ENCODE data around the gene LBX2. TPM values are rescaled to one million over a fixed set of nuclear protein-coding genes. Genes with fewer than 3 reads are reported as not detected.

The LBX2 gene
- total RNA-seq, 5 donors from 2014 or later (not counting 1 experiment from before 2014, with no cell fraction given): 0.32 to 0.73 (median 0.66) TPM; not detected in 1

DNA sequence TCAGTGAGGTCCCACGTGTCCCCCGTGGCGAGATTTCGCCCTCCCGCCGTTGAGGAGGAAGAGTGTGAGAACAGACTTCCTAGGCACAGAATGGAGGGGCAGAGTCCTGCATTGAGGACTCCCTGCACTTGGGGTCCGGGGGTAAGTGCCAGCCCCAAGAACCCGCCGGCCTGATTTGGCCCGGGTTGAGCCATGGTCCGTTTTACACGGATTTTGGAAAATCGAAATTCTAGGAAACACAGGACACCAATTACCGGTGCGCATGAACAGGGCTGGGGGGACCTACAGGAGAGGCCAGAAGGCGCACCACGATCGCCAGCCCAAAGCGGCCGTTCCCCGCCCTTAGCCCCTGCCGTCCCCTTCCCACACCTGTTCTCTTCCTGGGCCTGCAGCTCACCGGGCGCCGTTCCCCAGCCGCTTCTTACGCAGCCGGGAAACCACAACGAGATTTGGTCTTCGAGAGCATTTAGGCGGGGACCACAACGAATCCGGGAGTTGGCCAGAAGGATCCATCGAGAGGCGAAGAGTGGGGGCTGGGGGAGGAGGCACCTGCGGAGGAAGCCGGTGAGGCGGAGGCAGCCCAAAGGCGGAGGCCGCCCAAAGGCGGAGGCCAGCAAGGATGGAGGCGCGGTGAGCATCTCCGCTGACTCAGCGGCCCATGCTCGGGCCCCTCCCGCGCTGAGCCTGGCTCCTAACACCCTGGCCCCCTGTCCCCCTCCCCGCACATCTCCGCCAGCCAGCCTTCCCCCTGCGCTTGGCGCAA lies 14.4 kb upstream of the LBX2 start:
- Mint-ChIP-seq H3K36me3 (no peaks in the 10 kb centered on the region), H3K27me3 (peaks cover 42 to 58% of the 10 kb centered on the region in 2 donors), H3K4me3 (peak overlapping the region; percentile 39 to 55 (median 39)), H3K27ac (no peak overlapping the region), H3K9me3 (no peaks in the 10 kb centered on the region), H3K4me1 (peaks cover 15 to 30% (median 21%) of the 10 kb centered on the region in 3 donors)
- peak overlapping the region in 1 of 2 donors; percentile 18 for H3K4me3 ChIP-seq (ENCODE audit: control insufficient read depth in 1 of 2, extremely low read depth in 1 of 2, low read length in 1 of 2)
- ATAC-seq (replicated peaks in 1 of 4) (peak in 2 of 4 experiments; percentile 20 to 24), DNase-seq (peak in 4 of 35 experiments; percentile 14 to 38 (median 22))
- ChIA-PET POLR2A (no interaction called here), CTCF (no interaction called here)
- H3K4me1 ChIP-seq (ENCODE audit: control insufficient read depth in 1 of 2, extremely low read depth in 1 of 2, insufficient read depth in 2 of 2, low read length in 2 of 2): peaks cover 7 to 36% of the 10 kb centered on the region in 2 experiments
- no peaks in the 10 kb centered on the region for H3K9me3 ChIP-seq
- WGBS (ENCODE audit: insufficient coverage): 8% methylated on average over 47 of the region's 52 CpGs
- H3K27me3 ChIP-seq (replicated peaks in 1 of 2; ENCODE audit: control insufficient read depth in 2 of 2, extremely low read depth in 1 of 2, insufficient read depth in 2 of 2, low read length in 1 of 2): peaks cover 12 to 78% of the 10 kb centered on the region in 2 experiments
- no peak overlapping the region for H3K27ac ChIP-seq (ENCODE audit: low read length)
- no peaks in the 10 kb centered on the region for H3K36me3 ChIP-seq (ENCODE audit: control insufficient read depth in 2 of 2, extremely low read depth in 1 of 2, insufficient read depth in 1 of 2, low read length in 1 of 2)

DNA sequence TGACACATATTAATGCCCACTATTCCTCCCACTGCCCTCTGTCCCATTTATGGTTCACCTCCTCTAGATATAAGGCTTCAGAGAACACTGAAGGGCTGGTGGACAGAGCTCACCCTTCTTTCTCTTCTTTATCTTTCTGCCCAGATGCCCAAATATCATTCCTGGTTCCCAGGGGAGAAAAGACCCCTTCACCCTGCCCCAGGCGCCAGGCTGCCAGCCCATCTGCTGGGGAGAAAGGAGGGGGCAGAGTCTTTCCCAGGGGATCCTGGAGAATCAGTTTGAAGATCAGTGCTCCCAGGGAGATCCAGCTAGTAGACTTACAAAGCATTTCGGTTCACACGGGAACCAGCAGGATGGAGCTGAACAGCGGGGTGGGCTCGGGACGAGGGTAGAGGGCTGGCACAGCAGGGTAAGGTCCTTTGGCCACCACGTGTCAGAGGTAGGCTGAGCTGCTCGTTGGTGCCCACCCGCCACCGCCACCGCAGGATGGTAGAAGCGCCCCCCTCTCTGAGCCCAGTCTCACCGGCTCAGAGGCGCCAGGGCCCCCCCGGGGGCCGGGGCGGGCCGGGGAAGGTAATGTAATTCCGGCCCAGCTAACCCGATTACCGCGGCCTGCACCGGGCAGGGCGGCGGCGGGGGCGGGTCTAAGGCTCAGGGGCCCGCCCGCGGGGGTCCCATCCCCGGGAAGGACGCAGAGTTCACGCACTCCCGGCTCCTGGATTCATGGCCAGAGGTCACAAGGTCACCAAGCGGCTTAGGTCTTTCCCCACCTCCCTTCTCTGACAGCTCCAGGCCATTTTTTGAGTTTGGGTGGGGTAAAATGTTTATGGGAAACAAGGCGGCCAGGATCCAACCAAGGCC lies 13.6 kb upstream of the LBX2 start:
- ChIA-PET CTCF (no interaction called here), POLR2A (no interaction called here)
- Histone ChIP-seq H3K36me3 (ENCODE audit: control insufficient read depth in 2 of 2, extremely low read depth in 1 of 2, insufficient read depth in 1 of 2, low read length in 1 of 2) (no peaks in the 10 kb centered on the region), H3K4me1 (ENCODE audit: control insufficient read depth in 1 of 2, extremely low read depth in 1 of 2, insufficient read depth in 2 of 2, low read length in 2 of 2) (peaks cover 10 to 42% of the 10 kb centered on the region in 2 experiments), H3K27me3 (replicated peaks in 1 of 2; ENCODE audit: control insufficient read depth in 2 of 2, extremely low read depth in 1 of 2, insufficient read depth in 2 of 2, low read length in 1 of 2) (peaks cover 12 to 72% of the 10 kb centered on the region in 2 experiments), H3K9me3 (no peaks in the 10 kb centered on the region), H3K4me3 (ENCODE audit: control insufficient read depth in 1 of 2, extremely low read depth in 1 of 2, low read length in 1 of 2) (no peak overlapping the region), H3K27ac (ENCODE audit: low read length) (no peak overlapping the region)
- Mint-ChIP-seq H3K36me3 (no peaks in the 10 kb centered on the region), H3K9me3 (no peaks in the 10 kb centered on the region), H3K27me3 (peaks cover 34 to 50% of the 10 kb centered on the region in 2 donors), H3K4me1 (peaks cover 23 to 38% (median 28%) of the 10 kb centered on the region in 3 donors), H3K4me3 (peak overlapping the region in 1 of 3 donors; percentile 55), H3K27ac (peak overlapping the region in 1 of 2 donors; percentile 23)
- DNase-seq (no peak), ATAC-seq (replicated peaks in 1 of 4) (no peak)
- WGBS (ENCODE audit: insufficient coverage): 18% methylated on average over 24 of the region's 36 CpGs

DNA sequence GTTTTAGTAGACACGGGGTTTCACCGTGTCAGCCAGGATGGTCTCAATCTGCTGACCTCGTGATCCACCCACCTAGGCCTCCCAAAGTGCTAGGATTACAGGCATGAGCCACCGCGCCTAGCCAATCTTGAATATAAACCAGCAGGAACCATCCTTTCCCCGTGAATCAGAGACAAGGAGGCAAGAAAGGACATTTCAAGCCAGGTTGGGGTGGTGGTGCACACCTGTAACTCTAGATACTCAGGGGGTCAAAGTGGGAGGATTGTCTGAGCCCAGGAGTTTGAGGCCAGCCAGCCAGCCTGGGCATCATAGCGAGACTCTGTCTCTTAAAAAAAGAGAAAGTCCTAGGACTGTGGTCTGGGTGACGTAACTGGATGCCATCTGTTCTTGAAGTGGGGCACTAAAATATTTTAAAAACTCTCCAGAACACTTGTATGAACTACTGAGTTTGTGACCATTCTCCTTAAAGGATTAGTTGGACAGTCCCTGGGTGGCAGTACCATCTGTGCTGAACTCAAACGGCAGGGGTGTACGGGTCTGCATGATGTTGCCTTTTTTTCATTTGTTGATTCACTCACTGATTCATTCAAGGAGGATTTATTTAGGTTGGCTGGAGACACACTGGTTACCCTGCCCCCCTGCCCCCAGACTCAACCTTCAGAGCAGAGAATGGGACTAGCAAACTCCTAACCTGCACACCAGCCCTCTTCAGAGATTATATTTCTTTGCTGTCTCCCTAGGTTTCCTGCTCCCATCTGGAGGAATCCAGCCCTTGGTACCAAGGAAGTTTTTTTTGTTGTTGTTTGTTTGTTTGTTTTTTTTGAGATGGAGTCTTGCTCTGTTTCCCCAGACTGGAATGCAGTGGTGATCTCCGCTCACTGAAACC lies 11.9 kb upstream of the LBX2 start:
- no peak overlapping the region for H3K4me3 Mint-ChIP-seq

DNA sequence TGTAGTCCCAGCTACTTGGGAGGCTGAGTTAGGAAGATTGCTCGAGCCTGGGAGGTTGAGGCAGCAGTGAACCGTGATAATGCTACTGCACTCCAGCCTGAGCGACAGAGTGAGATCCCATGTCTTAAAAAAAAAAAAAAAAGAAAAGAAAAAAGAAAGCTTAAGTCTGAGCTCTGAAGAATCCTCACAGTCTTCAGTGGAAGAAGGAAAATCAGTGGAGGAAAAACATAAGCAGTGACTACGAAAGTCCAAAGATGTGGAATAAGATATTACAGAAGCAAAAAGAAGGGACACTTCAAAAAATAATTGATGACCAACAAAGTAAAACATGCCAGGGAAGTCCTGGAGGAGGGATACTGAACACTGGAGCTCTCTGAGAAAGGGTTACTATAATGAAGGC lies 10.9 kb upstream of the LBX2 start:
- CTCF ChIA-PET: interaction anchor here in 1 of 2 donors (0.5 kb wide), 1 partner anchor 128 kb away, joined by 3 read pairs; no protein-coding TSS in a partner anchor

More for the DNA sequence above, 11.9 kb upstream of the LBX2 start:
- H3K27me3 Mint-ChIP-seq: peaks cover 23 to 36% of the 10 kb centered on the region in 2 donors
- ChIA-PET POLR2A (no interaction called here), CTCF (no interaction called here)
- Histone ChIP-seq H3K4me1 (ENCODE audit: control insufficient read depth in 1 of 2, extremely low read depth in 1 of 2, insufficient read depth in 2 of 2, low read length in 2 of 2) (peaks cover 14 to 49% of the 10 kb centered on the region in 2 experiments), H3K27ac (ENCODE audit: low read length) (no peak overlapping the region), H3K9me3 (no peaks in the 10 kb centered on the region), H3K36me3 (ENCODE audit: control insufficient read depth in 2 of 2, extremely low read depth in 1 of 2, insufficient read depth in 1 of 2, low read length in 1 of 2) (no peaks in the 10 kb centered on the region), H3K4me3 (ENCODE audit: control insufficient read depth in 1 of 2, extremely low read depth in 1 of 2, low read length in 1 of 2) (no peak overlapping the region), H3K27me3 (replicated peaks in 1 of 2; ENCODE audit: control insufficient read depth in 2 of 2, extremely low read depth in 1 of 2, insufficient read depth in 2 of 2, low read length in 1 of 2) (peaks cover 7 to 63% of the 10 kb centered on the region in 2 experiments)
- peaks cover 8% of the 10 kb centered on the region for H3K36me3 Mint-ChIP-seq
- peak overlapping the region in 1 of 2 donors; percentile 19 for H3K27ac Mint-ChIP-seq
- peaks cover 33 to 45% (median 36%) of the 10 kb centered on the region in 3 donors for H3K4me1 Mint-ChIP-seq
- no peaks in the 10 kb centered on the region for H3K9me3 Mint-ChIP-seq
- WGBS (ENCODE audit: insufficient coverage): 58% methylated on average over 3 of the region's 11 CpGs
- DNase-seq (no peak), ATAC-seq (replicated peaks in 1 of 4) (no peak)

DNA sequence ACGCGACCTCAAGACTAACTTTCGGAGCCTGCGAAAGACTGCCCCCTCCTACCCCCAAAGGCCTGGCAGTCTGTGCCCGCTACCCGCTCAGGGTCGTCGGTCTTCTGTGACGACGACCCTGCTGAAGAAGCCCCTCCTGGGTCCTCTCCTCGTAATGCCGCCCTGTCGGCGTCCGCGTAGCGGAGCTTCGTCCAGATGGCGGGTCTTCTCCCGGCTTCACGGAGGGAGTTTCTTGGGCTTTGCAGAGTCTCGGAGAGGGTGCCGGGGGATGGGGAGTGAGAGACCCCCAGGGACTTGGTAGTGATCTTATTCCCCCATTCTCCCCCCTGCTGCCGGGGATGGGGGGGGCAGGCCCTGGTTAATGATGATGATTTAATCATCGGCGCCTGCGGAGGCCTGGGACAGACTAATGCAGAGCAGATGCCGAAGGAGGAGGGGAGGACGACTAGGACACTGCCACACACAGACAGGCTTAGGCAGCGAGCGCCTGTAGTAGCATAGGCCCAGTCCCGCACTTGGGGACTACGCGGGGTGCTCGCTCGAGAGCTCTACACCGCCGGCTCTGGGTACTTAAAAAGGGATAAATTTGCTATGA lies 8.6 kb upstream of the LBX2 start:
- H3K27me3 Mint-ChIP-seq: peaks cover 31 to 48% of the 10 kb centered on the region in 2 donors
- 39% methylated on average over 16 of the region's 38 CpGs for WGBS (ENCODE audit: insufficient coverage)
- ChIA-PET POLR2A (interaction anchor here (0.5 to 1.6 kb wide), 2 partner anchors 22 to 881 kb away, joined by 3 to 7 read pairs; partner anchors contain the start of gene HTRA2 (in 1 of the 2)), CTCF (interaction anchor here (0.5 to 1.1 kb wide), 2 partner anchors 22 to 101 kb away, joined by 3 read pairs; no protein-coding TSS in a partner anchor)
- H3K4me3 Mint-ChIP-seq: peak overlapping the region; percentile 94 to 100 (median 95)
- peaks cover 9 to 15% of the 10 kb centered on the region in 2 donors for H3K36me3 ChIP-seq (ENCODE audit: control insufficient read depth in 2 of 2, extremely low read depth in 1 of 2, insufficient read depth in 1 of 2, low read length in 1 of 2)
- peak overlapping the region; percentile 100 for H3K27ac Mint-ChIP-seq
- H3K4me3 ChIP-seq (ENCODE audit: control insufficient read depth in 1 of 2, extremely low read depth in 1 of 2, low read length in 1 of 2): peak overlapping the region; percentile 95 to 99
- peaks cover 29% of the 10 kb centered on the region for H3K36me3 Mint-ChIP-seq
- peak in 1 of 4 experiments; percentile 0 for ATAC-seq (replicated peaks in 1 of 4)
- H3K4me1 Mint-ChIP-seq: peaks cover 41 to 53% (median 45%) of the 10 kb centered on the region in 3 donors
- H3K9me3 ChIP-seq: no peaks in the 10 kb centered on the region
- H3K27ac ChIP-seq (ENCODE audit: low read length): peak overlapping the region; percentile 95
- H3K9me3 Mint-ChIP-seq: no peaks in the 10 kb centered on the region
- peaks cover 14 to 60% of the 10 kb centered on the region in 2 experiments for H3K27me3 ChIP-seq (replicated peaks in 1 of 2; ENCODE audit: control insufficient read depth in 2 of 2, extremely low read depth in 1 of 2, insufficient read depth in 2 of 2, low read length in 1 of 2)
- peak in 2 of 35 experiments; percentile 24 to 38 for DNase-seq
- peaks cover 11 to 40% of the 10 kb centered on the region in 2 experiments for H3K4me1 ChIP-seq (ENCODE audit: control insufficient read depth in 1 of 2, extremely low read depth in 1 of 2, insufficient read depth in 2 of 2, low read length in 2 of 2)

More for the DNA sequence above, 10.9 kb upstream of the LBX2 start:
- no CpG with 5 or more reads among the region's 4 CpGs for WGBS (ENCODE audit: insufficient coverage)
- Mint-ChIP-seq H3K4me1 (peaks cover 30 to 45% (median 33%) of the 10 kb centered on the region in 3 donors), H3K4me3 (no peak overlapping the region), H3K36me3 (peaks cover 15% of the 10 kb centered on the region), H3K9me3 (no peaks in the 10 kb centered on the region), H3K27me3 (peaks cover 20 to 36% of the 10 kb centered on the region in 2 donors), H3K27ac (no peak overlapping the region)
- no peak overlapping the region for H3K27ac ChIP-seq (ENCODE audit: low read length)
- H3K9me3 ChIP-seq: no peaks in the 10 kb centered on the region
- H3K27me3 ChIP-seq (replicated peaks in 1 of 2; ENCODE audit: control insufficient read depth in 2 of 2, extremely low read depth in 1 of 2, insufficient read depth in 2 of 2, low read length in 1 of 2): peaks cover 7 to 62% of the 10 kb centered on the region in 2 experiments
- no peak for ATAC-seq (replicated peaks in 1 of 4)
- H3K36me3 ChIP-seq (ENCODE audit: control insufficient read depth in 2 of 2, extremely low read depth in 1 of 2, insufficient read depth in 1 of 2, low read length in 1 of 2): peaks cover 6 to 8% of the 10 kb centered on the region in 2 donors
- DNase-seq: no peak
- POLR2A ChIA-PET: interaction anchor here (0.6 kb wide), 2 partner anchors 39 to 292 kb away, joined by 3 to 4 read pairs; no protein-coding TSS in a partner anchor
- no peak overlapping the region for H3K4me3 ChIP-seq (ENCODE audit: control insufficient read depth in 1 of 2, extremely low read depth in 1 of 2, low read length in 1 of 2)
- peaks cover 15 to 48% of the 10 kb centered on the region in 2 experiments for H3K4me1 ChIP-seq (ENCODE audit: control insufficient read depth in 1 of 2, extremely low read depth in 1 of 2, insufficient read depth in 2 of 2, low read length in 2 of 2)

All from T-cell (primary cell).